T-helper 9 cell (primary cell): ENCODE results near the gene UBAP2.
"Not testable (repeated sequence)": the region's sequence is repeated elsewhere in the genome, so short reads cannot be mapped to it uniquely, and the experiment has no call there.

Experiments used
- DNase-seq: peaks from one replicate; pipeline ENCODE4 v3.0.0-alpha.2; 2020

The UBAP2 gene

GRCh38 chr9:33962468-33962867, 86.2 kb downstream of the UBAP2 start:
- not testable (repeated sequence) for DNase-seq

GRCh38 chr9:33959725-33960124, 89.0 kb downstream of the UBAP2 start:
- DNase-seq: no peak

GRCh38 chr9:33956544-33956943, 92.1 kb downstream of the UBAP2 start:
- no peak for DNase-seq

GRCh38 chr9:33952066-33952465, 96.6 kb downstream of the UBAP2 start:
- DNase-seq: no peak

- no peak for DNase-seq
These were observed 98.3 kb downstream of the UBAP2 start for GRCh38 chr9:33950371-33950770.

- no peak for DNase-seq
These were observed 101.7 kb downstream of the UBAP2 start for GRCh38 chr9:33946779-33947535.

- no peak for DNase-seq
These were observed 105.3 kb downstream of the UBAP2 start for GRCh38 chr9:33943389-33943788.

- DNase-seq: no peak
These were observed 106.1 kb downstream of the UBAP2 start for GRCh38 chr9:33942471-33943083.

DNA sequence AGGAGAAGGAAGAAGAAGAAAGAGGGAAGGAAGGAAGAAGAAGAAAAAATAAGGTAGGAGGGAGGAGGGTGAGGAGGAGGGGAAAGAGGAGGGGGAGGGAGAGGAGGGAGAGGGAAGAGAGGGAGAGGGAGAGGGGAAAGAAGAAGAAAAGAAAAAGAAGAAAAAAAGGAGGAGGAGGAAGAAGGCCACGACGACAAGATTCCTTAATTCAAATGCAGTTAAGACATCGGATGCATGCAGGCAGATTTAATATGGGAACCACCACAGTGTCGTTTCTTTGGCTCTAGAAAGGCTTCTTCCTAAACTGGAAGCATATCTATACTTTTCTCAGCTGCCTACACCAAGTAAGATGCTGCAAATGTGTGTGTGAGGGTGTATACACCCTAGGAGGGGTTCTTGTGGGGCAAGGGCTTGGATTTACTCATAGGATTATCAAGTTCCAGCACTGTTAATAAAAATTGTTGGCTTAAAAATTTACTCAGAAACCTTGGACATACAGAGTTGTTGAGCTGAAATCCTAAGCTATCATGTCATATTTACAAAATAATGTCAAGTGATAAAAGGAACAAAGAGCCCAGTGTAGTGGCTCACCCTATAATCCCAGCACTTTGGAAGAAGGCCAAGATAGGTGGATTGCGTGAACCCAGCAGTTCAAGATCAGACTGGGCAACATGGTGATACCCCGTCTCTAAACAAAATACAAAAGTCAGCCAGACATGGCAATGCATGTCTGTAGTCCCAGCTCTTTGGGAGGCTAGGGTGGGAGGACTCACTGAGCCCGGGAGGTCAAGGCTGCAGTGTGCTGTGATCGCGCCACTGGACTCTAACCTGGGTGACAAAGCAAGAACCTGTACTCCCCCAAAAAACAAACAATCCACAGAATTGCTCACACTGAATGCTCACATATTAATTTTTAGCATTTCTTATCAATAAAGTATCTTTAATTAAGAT, 108.5 kb downstream of the UBAP2 start:
- no peak for DNase-seq

DNA sequence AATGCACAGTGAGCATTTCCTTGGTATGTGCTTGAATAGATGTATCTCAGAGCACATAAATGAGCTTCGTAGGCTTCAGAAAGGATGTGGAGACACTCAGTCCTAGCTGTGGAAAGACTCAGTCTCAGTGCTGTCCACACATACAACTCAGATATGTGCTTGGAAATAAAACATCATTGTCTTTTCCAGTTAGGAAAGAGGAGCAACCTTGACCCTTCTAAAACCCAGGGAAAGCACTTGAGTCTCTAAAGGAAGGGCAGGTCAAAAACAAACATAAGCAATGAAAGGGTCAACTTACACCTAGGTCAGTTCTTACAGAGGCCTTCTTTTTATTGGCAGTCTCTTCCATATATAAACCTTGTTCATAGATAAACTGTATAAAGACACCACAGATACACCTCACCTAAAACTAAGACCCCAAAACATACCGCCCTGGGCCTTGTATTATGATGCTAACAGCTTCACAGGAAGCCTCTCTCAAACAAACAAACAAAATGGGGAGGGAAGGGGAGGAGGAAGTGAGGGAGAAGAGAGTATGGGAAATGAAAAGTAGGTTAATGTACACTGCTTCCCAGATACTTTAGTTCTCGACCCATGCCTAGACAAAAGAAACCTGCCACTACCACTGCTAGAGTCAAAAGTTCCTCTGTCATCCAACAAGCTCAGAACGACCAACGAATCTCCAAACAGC, 114.4 kb downstream of the UBAP2 start:
- no peak for DNase-seq

DNA sequence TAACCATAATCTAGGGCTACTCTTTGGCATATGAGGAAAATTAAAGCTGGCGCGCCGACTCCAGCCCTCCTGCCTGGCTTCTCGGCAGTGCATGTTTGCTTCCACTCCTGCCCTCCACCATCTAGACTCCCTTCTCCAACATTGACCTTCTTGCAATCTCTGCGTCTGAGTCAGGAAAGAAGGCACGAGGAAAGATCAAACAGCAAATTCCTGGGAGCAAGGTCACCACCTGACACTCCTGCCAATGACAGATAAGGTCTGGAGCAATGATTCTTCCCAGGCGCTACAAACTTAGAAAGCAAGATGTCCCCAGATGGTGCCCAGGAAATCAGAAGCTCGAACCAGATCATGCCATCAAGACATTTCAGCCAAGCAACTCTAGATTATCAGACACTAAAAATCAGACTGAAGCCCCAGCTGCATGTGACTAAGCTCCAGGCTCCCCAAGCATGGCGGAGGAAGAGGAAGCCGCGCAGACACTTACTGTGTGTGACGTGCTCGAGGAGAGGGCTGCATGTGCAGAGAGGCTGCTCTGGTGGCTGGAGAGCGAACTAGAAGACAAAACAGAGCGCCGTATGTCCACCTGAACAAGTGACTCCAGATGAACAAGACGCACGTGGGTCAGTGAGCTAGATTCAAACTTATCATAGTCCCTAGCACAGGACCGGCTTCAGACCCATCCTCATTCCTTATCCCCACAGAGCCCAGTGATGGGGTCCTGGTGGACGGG, 116.4 kb downstream of the UBAP2 start:
- DNase-seq: no peak

DNA sequence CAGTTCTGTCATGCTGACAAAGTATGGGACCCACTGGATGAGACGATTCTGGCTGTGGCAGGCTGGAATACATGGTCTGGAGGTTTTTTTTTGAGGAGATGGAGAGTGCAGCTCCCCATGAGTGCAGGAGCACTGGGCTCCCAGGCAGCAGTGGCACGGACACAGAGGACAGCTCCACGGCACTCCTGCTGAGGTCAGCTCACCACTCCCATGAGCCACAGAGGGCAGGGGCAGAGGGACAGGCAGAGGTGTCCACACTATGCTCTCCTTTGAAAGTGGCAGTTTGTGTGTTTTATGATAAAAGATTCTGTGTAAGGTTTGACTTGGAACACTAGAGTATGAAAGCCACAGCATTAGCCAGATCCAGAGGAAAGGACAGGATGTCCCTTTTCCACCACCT, 117.4 kb downstream of the UBAP2 start:
- no peak for DNase-seq

DNA sequence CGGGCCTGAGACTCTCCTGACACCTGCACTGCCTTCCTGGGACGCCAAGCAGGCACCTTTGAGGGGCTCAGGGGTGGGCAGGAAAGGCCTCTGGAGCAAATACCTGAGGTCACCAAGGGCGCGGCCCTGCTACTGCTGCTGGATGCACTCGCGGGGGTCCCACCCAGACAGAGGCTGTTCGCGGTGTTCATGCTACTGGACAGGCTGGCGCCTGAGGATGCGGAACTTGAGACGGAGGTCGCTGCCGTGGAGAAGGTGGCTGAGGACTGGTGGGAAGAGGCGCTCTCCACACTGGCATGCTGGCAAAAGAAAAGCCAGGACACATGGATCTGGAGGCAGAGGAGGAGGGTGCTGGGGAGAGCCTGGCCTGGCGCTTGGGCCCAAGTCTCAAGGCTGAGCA, 121.0 kb downstream of the UBAP2 start:
- DNase-seq: no peak

GRCh38 chr9:33926746-33927485, 121.8 kb downstream of the UBAP2 start:
- DNase-seq: no peak

DNA sequence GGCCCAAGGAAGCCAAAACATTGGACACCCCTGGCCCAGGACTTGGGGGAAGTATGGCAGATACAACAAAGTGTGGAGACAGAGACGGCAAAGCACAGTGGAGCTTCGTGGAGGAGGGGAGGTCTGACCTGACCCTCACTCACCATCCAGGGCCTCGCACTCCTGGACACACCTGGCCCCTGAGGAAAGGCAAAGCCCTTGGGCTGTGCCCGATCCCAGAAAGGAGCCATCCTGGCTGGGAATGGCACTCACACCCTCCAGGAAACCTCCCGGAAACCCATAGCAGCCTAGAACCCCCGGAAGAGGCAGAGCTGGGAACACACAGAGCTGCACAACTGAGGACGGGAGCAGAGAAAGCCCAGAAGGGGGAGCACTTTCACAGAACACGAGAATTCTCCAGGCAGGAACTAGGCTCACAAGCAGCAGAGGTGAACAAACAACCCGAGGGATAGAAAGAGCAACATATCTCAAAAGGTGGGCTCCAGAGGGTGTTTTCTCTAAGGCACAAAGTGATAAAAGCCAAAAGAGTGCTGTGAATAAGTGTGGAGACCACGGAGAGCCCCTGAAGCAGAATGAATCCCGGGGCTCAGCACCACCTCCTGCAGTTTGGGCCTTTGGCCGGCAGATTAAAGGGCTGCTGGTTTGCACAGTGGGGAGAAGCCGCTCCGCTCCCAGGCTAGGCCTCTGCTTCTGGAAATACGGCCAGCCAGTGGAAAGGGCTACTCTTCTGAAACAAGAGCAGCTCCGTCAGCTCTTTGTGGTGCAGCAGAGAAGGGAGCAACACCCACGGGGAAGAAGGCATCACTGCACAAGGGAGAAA, 123.5 kb downstream of the UBAP2 start:
- DNase-seq: no peak

- no peak for DNase-seq
These were observed 124.5 kb downstream of the UBAP2 start for GRCh38 chr9:33923998-33924701.

GRCh38 chr9:33923079-33923478, 125.6 kb downstream of the UBAP2 start:
- no peak for DNase-seq

DNA sequence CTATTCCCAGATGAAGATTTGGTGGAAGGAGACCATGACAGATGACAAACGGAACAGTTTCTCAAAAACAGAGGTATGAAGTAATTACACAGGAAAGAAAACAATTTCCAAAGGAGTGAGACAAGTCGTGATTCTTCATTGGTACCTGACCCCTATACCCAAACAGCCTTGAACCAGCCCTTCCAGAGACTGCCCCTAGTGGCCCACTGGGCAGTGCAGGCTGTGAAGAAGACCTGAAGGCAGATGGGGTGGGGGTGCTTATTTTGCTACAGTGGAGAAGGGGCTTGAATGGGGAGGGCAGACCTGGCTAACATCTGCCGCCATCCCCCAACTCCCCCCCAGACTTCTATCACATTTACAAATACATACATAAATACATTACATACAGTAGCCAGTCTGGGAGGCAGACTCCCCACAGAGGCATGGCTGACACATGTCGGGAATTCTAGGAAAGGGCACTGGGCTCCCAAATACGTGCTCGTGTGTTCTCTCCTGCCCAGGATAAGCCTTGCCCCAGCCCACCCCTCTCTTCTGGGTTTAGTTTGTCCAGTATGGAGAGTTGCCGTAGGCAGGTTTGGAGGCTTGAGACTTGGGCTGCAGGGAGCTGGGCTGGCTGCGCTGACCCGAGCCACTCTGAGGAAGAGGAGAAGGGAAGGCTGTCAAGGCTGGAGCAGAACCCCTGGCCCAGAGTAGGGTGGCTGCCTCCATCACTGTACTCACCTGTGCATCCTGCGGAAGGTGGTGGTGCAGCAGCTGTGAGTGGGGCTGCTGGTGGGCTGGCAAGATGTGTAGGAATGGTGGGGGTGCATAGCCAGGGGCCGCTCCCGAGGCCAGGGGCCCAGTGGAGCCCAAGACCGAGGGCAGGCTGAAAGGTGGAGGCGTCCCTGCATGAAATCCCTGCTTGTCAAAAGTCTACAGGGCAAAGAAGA, 126.5 kb downstream of the UBAP2 start:
- DNase-seq: no peak
